H1 (cell line): Measurements from ENCODE around the gene ABCC10. TPM values are rescaled to one million over a fixed set of nuclear protein-coding genes. Genes with fewer than 3 reads are reported as not detected.

Experiments used
- CTCF ChIA-PET: fragments of 300-600 bp; sonication (Branson Sonifier 250); formaldehyde crosslinking; loops from one replicate; lab custom pipeline; 2021; ENCODE audit not compliant: partially characterized antibody; lab: Charles Lee
- POLR2A ChIA-PET: fragments of 300-600 bp; sonication (Branson Sonifier 250); formaldehyde crosslinking; loops from one replicate; lab custom pipeline; 2021; ENCODE audit warnings: inconsistent platforms; ENCODE audit not compliant: partially characterized antibody; lab: Charles Lee
- DNase-seq, 2 experiments: peaks; one replicate each; pipeline versions ENCODE4 v3.0.0 to v3.0.0-alpha.2; 2010 to 2022; ENCODE audit warnings: low spot score in 2 of 2, low read depth in 1 of 2, mixed read lengths in 1 of 2
- FAIRE-seq: peaks from 2 replicates; lab custom pipeline; 2011; peaks lifted over from hg19 to GRCh38; lab: Jason Lieb, UNC
- H2AFZ ChIP-seq: 2 replicates; pipeline ENCODE4 v1.8.1; 2012; ENCODE audit warnings: low read length, inconsistent platforms
- H2AK5ac ChIP-seq: 2 replicates; pipeline ENCODE4 v1.6.1; 2013; ENCODE audit warnings: low read depth, low read length
- H2BK120ac ChIP-seq: replicated peaks from 2 replicates; pipeline ENCODE3; 2013; ENCODE audit warnings: low read depth, low read length, inconsistent platforms
- H2BK12ac ChIP-seq: 2 replicates; pipeline ENCODE4 v1.6.1; 2013; ENCODE audit warnings: low read depth, low read length
- H2BK15ac ChIP-seq: 2 replicates; pipeline ENCODE4 v1.6.1; 2013; ENCODE audit warnings: low read length
- H2BK20ac ChIP-seq: 2 replicates; pipeline ENCODE4 v1.6.1; 2013; ENCODE audit warnings: low read length
- H2BK5ac ChIP-seq: 2 replicates; pipeline ENCODE4 v1.6.1; 2013; ENCODE audit warnings: low read depth, low read length
- H3K14ac ChIP-seq: 2 replicates; pipeline ENCODE4 v1.6.1; 2013; ENCODE audit warnings: inconsistent platforms; ENCODE audit not compliant: insufficient read length
- H3K18ac ChIP-seq: 2 replicates; pipeline ENCODE4 v1.6.1; 2013; ENCODE audit warnings: low read length; ENCODE audit errors: extremely low read depth
- H3K23ac ChIP-seq: 2 replicates; pipeline ENCODE4 v1.6.1; 2013; ENCODE audit warnings: inconsistent platforms; ENCODE audit not compliant: insufficient read length
- H3K23me2 ChIP-seq: 2 replicates; pipeline ENCODE4 v1.6.1; 2013; ENCODE audit warnings: low read depth, low read length
- H3K27ac ChIP-seq: 2 replicates; pipeline ENCODE4 v1.6.1; 2011; ENCODE audit warnings: low read depth, low read length, inconsistent platforms
- H3K27me3 ChIP-seq, 4 experiments: replicated peaks in 1 of 4; 1 replicate in 1 of 4; 2 replicates in 3 of 4; pipeline versions ENCODE4 v1.6.1 to v1.8.1; 2011 to 2013; ENCODE audit warnings: low read length in 3 of 4, mild to moderate bottlenecking in 3 of 4, inconsistent platforms in 2 of 4, mixed read lengths in 2 of 4, moderate library complexity in 1 of 4; ENCODE audit not compliant: control insufficient read depth in 3 of 4, insufficient read depth in 3 of 4; ENCODE audit errors: extremely low read depth in 1 of 4
- H3K36me3 ChIP-seq, 4 experiments: 2 replicates each; pipeline versions ENCODE4 v1.6.1 to v1.8.1; 2011 to 2013; ENCODE audit warnings: mild to moderate bottlenecking in 4 of 4, low read length in 3 of 4, moderate library complexity in 2 of 4, control low read depth in 1 of 4, inconsistent platforms in 1 of 4; ENCODE audit not compliant: insufficient read depth in 4 of 4, control insufficient read depth in 2 of 4
- H3K4ac ChIP-seq: replicated peaks from 2 replicates; pipeline ENCODE3; 2013; ENCODE audit warnings: low read length, low read depth, mixed read lengths, inconsistent platforms; ENCODE audit not compliant: insufficient read length
- H3K4me1 ChIP-seq, 4 experiments: replicated peaks in 1 of 4; 1 replicate in 1 of 4; 2 replicates in 3 of 4; pipeline versions ENCODE4 v1.6.1 to v1.8.1; 2011 to 2013; ENCODE audit warnings: low read length in 3 of 4, inconsistent platforms in 2 of 4, mixed read lengths in 1 of 4; ENCODE audit not compliant: insufficient read depth in 4 of 4, control insufficient read depth in 3 of 4
- H3K4me2 ChIP-seq, 2 experiments: 2 replicates each; pipeline versions ENCODE4 v1.6.1 to v1.8.1; 2011 to 2013; ENCODE audit warnings: low read depth in 2 of 2, low read length in 2 of 2, control low read depth in 1 of 2, inconsistent platforms in 1 of 2, mild to moderate bottlenecking in 1 of 2; ENCODE audit not compliant: insufficient read depth in 1 of 2
- H3K4me3 ChIP-seq, 4 experiments: fragments of 200-600, 300-600 bp in 1 of 4; sonication (generic), shearing (Covaris generic), sonication (Bioruptor Twin) in 1 of 4; 2 replicates each; pipeline versions ENCODE4 v1.5.1 to v1.8.1; 2011 to 2016; ENCODE audit warnings: low read length in 4 of 4, low read depth in 3 of 4, control low read depth in 2 of 4, inconsistent platforms in 2 of 4, mild to moderate bottlenecking in 2 of 4, mixed read lengths in 1 of 4, moderate library complexity in 1 of 4; ENCODE audit not compliant: insufficient read depth in 2 of 4; ENCODE audit errors: extremely low read depth in 1 of 4
- H3K56ac ChIP-seq: replicated peaks from 2 replicates; pipeline ENCODE3; 2013; ENCODE audit warnings: low read depth, mild to moderate bottlenecking, mixed read lengths, low read length, inconsistent platforms; ENCODE audit not compliant: insufficient read length
- H3K79me1 ChIP-seq: 2 replicates; pipeline ENCODE4 v1.6.1; 2013; ENCODE audit warnings: low read depth, low read length, control low read depth
- H3K79me2 ChIP-seq, 2 experiments: 2 replicates each; pipeline versions ENCODE4 v1.6.1 to v1.8.1; 2012 to 2013; ENCODE audit warnings: low read length in 2 of 2, mild to moderate bottlenecking in 2 of 2, inconsistent platforms in 1 of 2; ENCODE audit not compliant: insufficient read depth in 2 of 2, control insufficient read depth in 1 of 2
- H3K9ac ChIP-seq, 4 experiments: replicated peaks in 1 of 4; 1 replicate in 1 of 4; 2 replicates in 3 of 4; pipeline versions ENCODE4 v1.6.1 to v1.8.1; 2011 to 2013; ENCODE audit warnings: low read depth in 3 of 4, low read length in 3 of 4, control low read depth in 2 of 4, mild to moderate bottlenecking in 2 of 4, moderate library complexity in 2 of 4, inconsistent platforms in 1 of 4; ENCODE audit errors: extremely low read depth in 1 of 4
- H3K9me3 ChIP-seq, 2 experiments: 2 replicates each; pipeline versions ENCODE4 v1.6.1 to v1.8.1; 2012 to 2013; ENCODE audit warnings: mild to moderate bottlenecking in 2 of 2, moderate library complexity in 2 of 2, control low read depth in 1 of 2, inconsistent platforms in 1 of 2, low read depth in 1 of 2, low read length in 1 of 2, mixed read lengths in 1 of 2; ENCODE audit not compliant: insufficient read depth in 2 of 2
- H4K20me1 ChIP-seq, 2 experiments: replicated peaks in 1 of 2; 2 replicates each; pipeline versions ENCODE3 to v1.8.1; 2011 to 2013; ENCODE audit warnings: inconsistent platforms in 2 of 2, low read length in 2 of 2, mild to moderate bottlenecking in 1 of 2; ENCODE audit not compliant: insufficient read depth in 2 of 2, control insufficient read depth in 1 of 2
- H4K5ac ChIP-seq: 2 replicates; pipeline ENCODE4 v1.6.1; 2013; ENCODE audit warnings: low read length, low read depth, mixed read lengths, inconsistent platforms; ENCODE audit not compliant: insufficient read length
- H4K8ac ChIP-seq: 2 replicates; pipeline ENCODE4 v1.8.0; 2013; ENCODE audit warnings: mild to moderate bottlenecking, moderate library complexity, low read length, inconsistent platforms; ENCODE audit not compliant: insufficient read depth; ENCODE audit errors: extremely low read depth
- H4K91ac ChIP-seq: replicated peaks from 2 replicates; pipeline ENCODE3; 2013; ENCODE audit warnings: low read length, mixed read lengths, inconsistent platforms; ENCODE audit not compliant: insufficient read length
- CHD1 ChIP-seq: IDR thresholded peaks from 2 replicates; pipeline ENCODE4 v1.6.1; 2012; ENCODE audit warnings: low read depth, low read length, improper control_type of control experiment
- CTCF ChIP-seq, 3 experiments: IDR thresholded peaks; 1 replicate in 2 of 3; 2 replicates in 1 of 3; pipeline versions ENCODE4 v1.5.1 to v1.6.1; 2011; ENCODE audit warnings: low read length in 3 of 3, mild to moderate bottlenecking in 3 of 3, inconsistent platforms in 2 of 3, low read depth in 1 of 3, moderate library complexity in 1 of 3; ENCODE audit not compliant: insufficient read depth in 1 of 3; ENCODE audit errors: control extremely low read depth in 1 of 3
- EP300 ChIP-seq, 2 experiments: IDR thresholded peaks; 1 replicate in 1 of 2; 2 replicates in 1 of 2; pipeline ENCODE4 v1.6.1; 2011 to 2012; ENCODE audit warnings: low read depth in 2 of 2, low read length in 2 of 2, mild to moderate bottlenecking in 2 of 2, borderline replicate concordance in 1 of 2, inconsistent platforms in 1 of 2, moderate library complexity in 1 of 2
- JUND ChIP-seq: IDR thresholded peaks from 2 replicates; pipeline ENCODE4 v1.6.1; 2011; ENCODE audit warnings: mild to moderate bottlenecking, improper control_type of control experiment, low read length
- KDM4A ChIP-seq: IDR thresholded peaks from one replicate; pipeline ENCODE4 v1.7.1; 2012; ENCODE audit warnings: low read depth, mild to moderate bottlenecking, moderate library complexity, low read length, inconsistent platforms; ENCODE audit not compliant: severe bottlenecking
- MAX ChIP-seq: IDR thresholded peaks from 2 replicates; pipeline ENCODE4 v1.6.1; 2012; ENCODE audit warnings: inconsistent platforms
- NRF1 ChIP-seq: IDR thresholded peaks from 2 replicates; pipeline ENCODE4 v1.6.1; 2011; ENCODE audit warnings: mild to moderate bottlenecking, low read depth, low read length, improper control_type of control experiment
- RAD21 ChIP-seq, 2 experiments: IDR thresholded peaks in 1 of 2; conservative IDR thresholded peaks in 1 of 2; 2 replicates each; pipeline ENCODE4 v1.6.1; 2011; ENCODE audit warnings: low read depth in 2 of 2, low read length in 2 of 2, improper control_type of control experiment in 1 of 2, inconsistent platforms in 1 of 2, mild to moderate bottlenecking in 1 of 2, moderate library complexity in 1 of 2
- SP2 ChIP-seq: IDR thresholded peaks from 2 replicates; pipeline ENCODE4 v1.6.1; 2012; ENCODE audit warnings: mild to moderate bottlenecking, low read length, inconsistent platforms
- WGBS, 2 experiments: shearing (Covaris generic) in 1 of 2; methylation state at CpG; one replicate each; pipeline versions ENCODE4 v1.1.6 to v1.1.7; 2013 to 2015; ENCODE audit warnings: low lambda C conversion rate in 2 of 2, mixed read lengths in 2 of 2, inconsistent platforms in 1 of 2, low coverage in 1 of 2, missing lambda C conversion rate in 1 of 2; ENCODE audit not compliant: insufficient replicate concordance in 2 of 2, insufficient coverage in 1 of 2, insufficient read length in 1 of 2; ENCODE audit errors: extremely low coverage in 1 of 2, missing lambda C conversion rate in 1 of 2; 5-methylcytosine and 5-hydroxymethylcytosine counted together
- polyA plus RNA-seq, 7 experiments: library from polyadenylated mRNA; depleted of rRNA in 3 of 7; stranded (reverse) in 5 of 7; unstranded in 2 of 7; fragments of >200 nt in 5 of 7; fragments of 200-250 nt in 2 of 7; gene quantifications; 1 replicate in 5 of 7; 2 replicates in 1 of 7; 4 replicates in 1 of 7; pipeline versions ENCODE4 v1.2.1 to v1.2.3, GENCODE V29; 2011 to 2013; ENCODE audit warnings: missing spikeins in 2 of 7, mixed read lengths in 2 of 7
- total RNA-seq: library from RNA; stranded (reverse); fragmentation: NEBNext Ultra II Directional; extraction: Animal tissue kit (Norgen Biotek cat#: 25700); gene quantifications from 2 replicates; pipeline ENCODE4 v1.2.1, GENCODE V29; 2021

ABCC10 gene
- total and polyA plus RNA-seq, 2 of the 8 experiments (the other 6 are each of a cell fraction or from before 2014, with no cell fraction given): 15.5 to 24.6 TPM

- no peak overlapping the region for H3K14ac ChIP-seq
- no peak overlapping the region for H2BK120ac ChIP-seq
- H4K91ac ChIP-seq: no peak overlapping the region
- H3K4me3 ChIP-seq: peak overlapping the region in 1 of 4 experiments; percentile 63; a peak in 2 of 8 replicates
- no peak overlapping the region for H3K4ac ChIP-seq
- 0 out of 2 replicates have a peak overlapping the region, but pooled peaks have one; percentile 0 for H2BK15ac ChIP-seq
- no peak overlapping the region for H3K56ac ChIP-seq
- peak overlapping the region; percentile 34 to 98; a peak in 3 of 4 replicates for H3K4me2 ChIP-seq
- no peaks in the 10 kb centered on the region for H3K79me1 ChIP-seq
- H3K79me2 ChIP-seq: no peaks in the 10 kb centered on the region
- H3K18ac ChIP-seq: no peak overlapping the region
- 23% methylated on average over 17 of the region's 17 CpGs; no CpG with 5 or more reads in 1 of the 2 experiments for WGBS, 2 experiments
- H3K4me1 ChIP-seq: peaks cover 0 to 4% (median 2%) of the 10 kb centered on the region in 4 experiments; a peak in 3 of 7 replicates
- H2AFZ ChIP-seq: no peak overlapping the region
- no peak overlapping the region for H2BK12ac ChIP-seq
- H3K9ac ChIP-seq: no peak overlapping the region
- no peak overlapping the region for H4K5ac ChIP-seq
- H2AK5ac ChIP-seq: no peak overlapping the region
- H4K8ac ChIP-seq: peak overlapping the region; percentile 62
- peaks cover 7 to 25% (median 19%) of the 10 kb centered on the region in 4 experiments for H3K27me3 ChIP-seq
- H4K20me1 ChIP-seq: peaks cover 0 to 2% of the 10 kb centered on the region in 2 experiments
- no peak overlapping the region for H2BK5ac ChIP-seq
- peaks cover 0 to 9% (median under 1%) of the 10 kb centered on the region in 4 experiments; a peak in 4 of 8 replicates for H3K36me3 ChIP-seq
- POLR2A ChIA-PET: interaction anchor here (1.5 to 4.3 kb wide), 2 partner anchors 42 to 53 kb away, joined by 3 to 43 read pairs; partner anchors contain the start of gene LRRC73
- peaks cover 9% of the 10 kb centered on the region; the same call in 1 of the 2 replicates for H3K23me2 ChIP-seq
- no peak overlapping the region for H3K27ac ChIP-seq
- no peak overlapping the region for H3K23ac ChIP-seq
- DNase-seq (peak; percentile 54 to 98), FAIRE-seq (no peak)
- H2BK20ac ChIP-seq: no peak overlapping the region
- CTCF ChIA-PET: interaction anchor here (0.6 to 21.2 kb wide), 15 partner anchors 10 to 120 kb away, joined by 3 to 495 read pairs (median 5); partner anchors contain the start of gene LRRC73
- H3K9me3 ChIP-seq: no peaks in the 10 kb centered on the region
- 0 out of 2 replicates have a peak, but pooled peaks have one; percentile 52 for TF ChIP-seq MAX
- peak; percentile 72 to 84 for TF ChIP-seq RAD21 (IDR thresholded peaks at IDR 0.05 in 1 of 2, conservative IDR thresholded peaks at IDR 0.05 in 1 of 2; ENCODE audit: low read depth in 2 of 2, low read length in 2 of 2)
- no peak for TF ChIP-seq CHD1
- no peak for TF ChIP-seq SP2
- TF ChIP-seq EP300 (IDR thresholded peaks at IDR 0.05; ENCODE audit: borderline replicate concordance in 1 of 2, low read depth in 2 of 2, low read length in 2 of 2): no peak
- TF ChIP-seq JUND: no peak
- TF ChIP-seq CTCF (IDR thresholded peaks at IDR 0.05; ENCODE audit: control extremely low read depth in 1 of 3, insufficient read depth in 1 of 3, low read depth in 1 of 3, low read length in 3 of 3): peak in 2 of 3 experiments; percentile 93; a peak in 3 of 4 replicates
- TF ChIP-seq KDM4A: no peak
- no peak for TF ChIP-seq NRF1
These were observed 27.0 kb downstream of the ABCC10 start for GRCh38 chr6:43454290-43454695.
